ENCODE measurements around the gene BCAP31. TPM values are rescaled to one million over a fixed set of nuclear protein-coding genes. Genes with fewer than 3 reads are reported as not detected.

Gene BCAP31
- total RNA-seq, 4 donors from 2014 or later, result 45.4 to 148 (median 101) TPM

DNA sequence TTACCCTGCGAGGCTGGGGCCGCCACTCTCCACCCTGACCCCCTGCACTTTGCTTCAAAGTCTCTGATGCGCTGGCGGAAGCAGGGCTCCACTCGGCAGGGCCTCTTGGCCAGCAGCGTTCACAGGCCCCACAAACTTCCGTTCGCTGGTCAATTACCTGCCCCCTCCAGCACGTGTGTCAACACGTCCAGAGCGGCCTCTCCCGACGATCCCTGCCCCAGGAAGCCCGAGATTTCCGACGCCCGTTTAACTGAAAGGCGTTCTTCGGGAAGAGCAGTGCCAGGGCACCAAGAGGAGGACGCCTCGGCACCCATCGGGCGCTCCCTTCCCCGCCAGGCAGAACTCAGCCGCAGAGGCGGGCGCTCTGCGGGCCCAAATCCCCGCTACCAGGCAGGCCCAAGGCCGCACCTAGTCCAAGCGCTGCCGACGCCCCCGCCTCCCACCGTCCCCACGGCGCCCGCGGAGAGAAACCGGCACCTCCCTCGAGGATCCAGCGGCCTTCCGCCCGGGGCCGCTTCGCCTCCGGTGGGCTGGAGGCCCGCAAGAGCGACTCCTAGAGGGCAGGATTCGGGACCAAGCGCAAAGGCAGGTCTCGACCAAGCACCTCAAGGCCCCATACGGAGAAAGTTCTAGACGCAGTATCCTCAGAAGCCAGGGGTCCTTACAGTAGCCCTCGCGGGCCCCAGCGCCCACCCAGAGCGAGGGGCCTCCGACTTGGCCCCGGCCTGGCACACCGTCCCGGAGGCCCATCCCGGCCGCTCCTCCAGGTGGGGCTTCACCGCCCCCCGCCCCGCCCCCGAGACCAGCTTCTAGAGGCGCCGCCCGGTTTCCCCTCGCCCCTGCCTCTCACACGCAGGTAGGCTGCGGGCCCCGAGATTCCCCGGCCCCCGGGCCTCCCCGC lies 586 bp downstream of the BCAP31 start:
- TF ChIP-seq POLR2A (IDR thresholded peaks at IDR 0.05), result peak; percentile 24 to 26
- TF ChIP-seq, protein P1, sequence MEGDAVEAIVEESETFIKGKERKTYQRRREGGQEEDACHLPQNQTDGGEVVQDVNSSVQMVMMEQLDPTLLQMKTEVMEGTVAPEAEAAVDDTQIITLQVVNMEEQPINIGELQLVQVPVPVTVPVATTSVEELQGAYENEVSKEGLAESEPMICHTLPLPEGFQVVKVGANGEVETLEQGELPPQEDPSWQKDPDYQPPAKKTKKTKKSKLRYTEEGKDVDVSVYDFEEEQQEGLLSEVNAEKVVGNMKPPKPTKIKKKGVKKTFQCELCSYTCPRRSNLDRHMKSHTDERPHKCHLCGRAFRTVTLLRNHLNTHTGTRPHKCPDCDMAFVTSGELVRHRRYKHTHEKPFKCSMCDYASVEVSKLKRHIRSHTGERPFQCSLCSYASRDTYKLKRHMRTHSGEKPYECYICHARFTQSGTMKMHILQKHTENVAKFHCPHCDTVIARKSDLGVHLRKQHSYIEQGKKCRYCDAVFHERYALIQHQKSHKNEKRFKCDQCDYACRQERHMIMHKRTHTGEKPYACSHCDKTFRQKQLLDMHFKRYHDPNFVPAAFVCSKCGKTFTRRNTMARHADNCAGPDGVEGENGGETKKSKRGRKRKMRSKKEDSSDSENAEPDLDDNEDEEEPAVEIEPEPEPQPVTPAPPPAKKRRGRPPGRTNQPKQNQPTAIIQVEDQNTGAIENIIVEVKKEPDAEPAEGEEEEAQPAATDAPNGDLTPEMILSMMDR (IDR thresholded peaks at IDR 0.05), result peak in 2 of 6 experiments; percentile 22 to 24
- Histone ChIP-seq H3K4me1 (peaks cover 3 to 51% (median 17%) of the 10 kb centered on the region in 4 donors), H3K9me3 (no peaks in the 10 kb centered on the region), H3K4me3 (peak overlapping the region; percentile 63 to 75 (median 68)), H3K36me3 (peaks cover 0 to 28% (median 0%) of the 10 kb centered on the region in 3 donors), H3K27ac (peak overlapping the region; percentile 89 to 93 (median 92)), H3K27me3 (no peaks in the 10 kb centered on the region)
- DNase-seq, result peak; percentile 61 to 70 (median 67)

DNA sequence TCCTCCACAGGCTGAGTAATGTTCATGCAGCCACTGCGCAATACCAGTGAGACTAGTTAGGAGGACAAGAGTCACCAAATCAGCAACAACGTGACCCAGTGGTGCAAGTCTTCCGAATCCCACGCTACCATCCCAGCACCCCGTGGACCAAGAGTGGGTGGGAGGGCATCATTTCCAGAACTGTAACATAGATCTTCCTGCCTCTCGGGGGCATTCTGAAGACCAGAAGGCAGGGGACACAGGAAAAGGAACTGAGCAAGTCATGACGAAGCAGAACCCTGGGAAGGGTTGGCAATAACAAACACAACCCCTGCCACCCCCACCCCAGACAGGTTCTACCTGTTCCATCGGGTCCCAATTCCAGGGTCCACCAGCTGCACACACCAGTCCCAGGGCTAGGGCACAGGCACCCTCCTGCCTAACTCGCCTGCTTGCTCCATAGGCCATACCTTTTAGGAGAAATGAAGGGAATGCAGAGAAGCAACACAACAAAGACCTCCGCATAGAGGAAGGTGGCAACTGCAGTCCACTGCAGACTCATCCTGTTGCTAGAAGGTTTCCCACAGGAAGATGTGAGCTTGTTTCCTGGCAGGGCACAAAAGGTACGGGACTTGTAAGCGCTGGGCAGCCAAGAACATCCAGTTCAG lies 1.4 kb downstream of the BCAP31 start:
- no peaks in the 10 kb centered on the region for H3K9me3 ChIP-seq
- peaks cover 2 to 43% (median 17%) of the 10 kb centered on the region in 4 donors for H3K4me1 ChIP-seq
- H3K36me3 ChIP-seq, result peaks cover 0 to 30% (median 0%) of the 10 kb centered on the region in 3 donors
- peak overlapping the region; percentile 89 to 93 (median 92) for H3K27ac ChIP-seq
- DNase-seq, result no peak
- peak overlapping the region; percentile 63 to 75 (median 68) for H3K4me3 ChIP-seq
- no peak for TF ChIP-seq POLR2A (IDR thresholded peaks at IDR 0.05)
- TF ChIP-seq, protein P1 (IDR thresholded peaks at IDR 0.05), result peak in 1 of 6 experiments; percentile 7
- H3K27me3 ChIP-seq, result no peaks in the 10 kb centered on the region

- Histone ChIP-seq H3K36me3 (peaks cover 0 to 41% (median 0%) of the 10 kb centered on the region in 3 donors), H3K27ac (no peak overlapping the region)
Observed at GRCh38 chrX:153719701-153720100, 4.5 kb downstream of the BCAP31 start.

GRCh38 chrX:153719238-153719637 lies 4.9 kb downstream of the BCAP31 start:
- no peak for DNase-seq
- no peaks in the 10 kb centered on the region for H3K9me3 ChIP-seq
- H3K27ac ChIP-seq, result no peak overlapping the region
- TF ChIP-seq, protein P1 (IDR thresholded peaks at IDR 0.05), result no peak
- TF ChIP-seq POLR2A (IDR thresholded peaks at IDR 0.05), result no peak
- peaks cover 0 to 46% (median 0%) of the 10 kb centered on the region in 3 donors for H3K36me3 ChIP-seq
- H3K4me3 ChIP-seq, result no peak overlapping the region
- no peaks in the 10 kb centered on the region for H3K27me3 ChIP-seq
- H3K4me1 ChIP-seq, result peaks cover 0 to 14% (median 5%) of the 10 kb centered on the region in 4 donors

More at GRCh38 chrX:153719701-153720100, 4.5 kb downstream of the BCAP31 start:
- no peaks in the 10 kb centered on the region for H3K9me3 ChIP-seq
- no peaks in the 10 kb centered on the region for H3K27me3 ChIP-seq
- H3K4me1 ChIP-seq, result peaks cover 0 to 14% (median 5%) of the 10 kb centered on the region in 4 donors
- no peak for TF ChIP-seq POLR2A (IDR thresholded peaks at IDR 0.05)
- TF ChIP-seq, protein P1 (IDR thresholded peaks at IDR 0.05), result no peak
- no peak overlapping the region for H3K4me3 ChIP-seq
- DNase-seq, result no peak

- Histone ChIP-seq H3K27ac (no peak overlapping the region), H3K27me3 (no peaks in the 10 kb centered on the region), H3K4me1 (peaks cover 0 to 9% (median under 1%) of the 10 kb centered on the region in 4 donors), H3K36me3 (peaks cover 0 to 58% (median 0%) of the 10 kb centered on the region in 3 donors), H3K4me3 (no peak overlapping the region), H3K9me3 (no peaks in the 10 kb centered on the region)
- no peak for DNase-seq
- no peak for TF ChIP-seq POLR2A (IDR thresholded peaks at IDR 0.05)
- TF ChIP-seq, protein P1 (IDR thresholded peaks at IDR 0.05), result no peak
Observed at GRCh38 chrX:153717445-153717844, 6.7 kb downstream of the BCAP31 start.
